HUES48 (cell line): ENCODE data around the gene PLEKHJ1.

Experiments
- H3K27ac ChIP-seq: one replicate; pipeline ENCODE4 v1.7.0; 2013; ENCODE audit warnings: low read depth, low read length, inconsistent platforms
- H3K27me3 ChIP-seq: 2 replicates; pipeline ENCODE4 v1.6.1; 2013; ENCODE audit warnings: mild to moderate bottlenecking, low read length; ENCODE audit not compliant: control insufficient read depth, insufficient read depth
- H3K36me3 ChIP-seq: 2 replicates; pipeline ENCODE4 v1.6.1; 2013; ENCODE audit warnings: low read length; ENCODE audit not compliant: control insufficient read depth, insufficient read depth
- H3K4me1 ChIP-seq: 2 replicates; pipeline ENCODE4 v1.6.1; 2013; ENCODE audit warnings: mild to moderate bottlenecking, low read length; ENCODE audit not compliant: control insufficient read depth, insufficient read depth
- H3K4me3 ChIP-seq: 2 replicates; pipeline ENCODE4 v1.5.1; 2013; ENCODE audit warnings: mild to moderate bottlenecking, low read depth, low read length
- H3K9ac ChIP-seq: 2 replicates; pipeline ENCODE4 v1.6.1; 2013; ENCODE audit warnings: mild to moderate bottlenecking, low read depth, low read length, moderate library complexity
- H3K9me3 ChIP-seq: 2 replicates; pipeline ENCODE4 v1.6.1; 2013; ENCODE audit warnings: low read length; ENCODE audit not compliant: control insufficient read depth, insufficient read depth

The PLEKHJ1 gene

GRCh38 chr19:2229103-2230032, 6.8 kb downstream of the PLEKHJ1 start:
- H3K4me1 ChIP-seq: no peaks in the 10 kb centered on the region
- H3K27ac ChIP-seq: no peak overlapping the region
- peaks cover 70% of the 10 kb centered on the region for H3K36me3 ChIP-seq
- H3K27me3 ChIP-seq: no peaks in the 10 kb centered on the region
- H3K9me3 ChIP-seq: no peaks in the 10 kb centered on the region
- no peak overlapping the region for H3K9ac ChIP-seq
- H3K4me3 ChIP-seq: no peak overlapping the region

GRCh38 chr19:2228157-2229030, 7.7 kb downstream of the PLEKHJ1 start:
- no peaks in the 10 kb centered on the region for H3K4me1 ChIP-seq
- H3K36me3 ChIP-seq: peaks cover 69% of the 10 kb centered on the region
- H3K27ac ChIP-seq: no peak overlapping the region
- H3K9ac ChIP-seq: no peak overlapping the region
- no peaks in the 10 kb centered on the region for H3K9me3 ChIP-seq
- no peaks in the 10 kb centered on the region for H3K27me3 ChIP-seq
- no peak overlapping the region for H3K4me3 ChIP-seq

DNA sequence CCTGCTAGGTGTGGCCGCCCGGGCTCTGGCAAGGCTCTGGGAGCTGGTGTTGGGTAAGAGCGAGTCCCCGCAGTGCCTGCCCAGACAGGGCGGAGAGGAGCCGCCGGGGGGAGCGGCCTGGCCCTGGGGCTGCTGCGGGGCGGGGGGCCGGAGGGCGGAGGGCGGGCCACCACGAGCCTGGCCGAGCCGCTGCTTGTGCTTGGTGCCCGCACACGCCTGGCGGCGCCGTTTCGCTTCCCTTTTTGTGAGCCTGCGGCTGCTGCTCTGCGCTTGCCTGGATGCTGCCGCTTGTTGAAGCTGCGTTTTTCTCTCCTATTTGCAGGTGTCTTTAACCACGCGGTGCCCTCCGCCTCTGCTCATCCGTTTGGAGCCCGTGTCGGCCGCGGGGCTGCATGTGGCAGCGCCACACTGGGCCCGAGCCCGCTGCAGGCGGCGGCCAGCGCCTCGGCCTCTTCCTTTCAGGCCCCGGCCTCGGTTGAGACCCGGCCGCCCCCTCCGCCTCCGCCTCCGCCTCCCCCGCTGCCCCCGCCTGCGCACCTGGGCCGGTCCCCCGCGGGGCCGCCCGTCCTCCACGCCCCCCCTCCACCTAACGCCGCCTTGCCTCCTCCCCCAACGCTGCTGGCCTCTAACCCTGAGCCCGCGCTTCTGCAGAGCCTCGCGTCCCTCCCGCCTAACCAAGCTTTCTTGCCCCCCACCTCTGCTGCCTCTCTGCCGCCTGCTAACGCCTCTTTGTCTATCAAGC, 8.5 kb downstream of the PLEKHJ1 start:
- Histone ChIP-seq H3K27me3 (no peaks in the 10 kb centered on the region), H3K9me3 (no peaks in the 10 kb centered on the region), H3K4me3 (no peak overlapping the region), H3K4me1 (no peaks in the 10 kb centered on the region), H3K27ac (no peak overlapping the region), H3K36me3 (peaks cover 65% of the 10 kb centered on the region), H3K9ac (no peak overlapping the region)

DNA sequence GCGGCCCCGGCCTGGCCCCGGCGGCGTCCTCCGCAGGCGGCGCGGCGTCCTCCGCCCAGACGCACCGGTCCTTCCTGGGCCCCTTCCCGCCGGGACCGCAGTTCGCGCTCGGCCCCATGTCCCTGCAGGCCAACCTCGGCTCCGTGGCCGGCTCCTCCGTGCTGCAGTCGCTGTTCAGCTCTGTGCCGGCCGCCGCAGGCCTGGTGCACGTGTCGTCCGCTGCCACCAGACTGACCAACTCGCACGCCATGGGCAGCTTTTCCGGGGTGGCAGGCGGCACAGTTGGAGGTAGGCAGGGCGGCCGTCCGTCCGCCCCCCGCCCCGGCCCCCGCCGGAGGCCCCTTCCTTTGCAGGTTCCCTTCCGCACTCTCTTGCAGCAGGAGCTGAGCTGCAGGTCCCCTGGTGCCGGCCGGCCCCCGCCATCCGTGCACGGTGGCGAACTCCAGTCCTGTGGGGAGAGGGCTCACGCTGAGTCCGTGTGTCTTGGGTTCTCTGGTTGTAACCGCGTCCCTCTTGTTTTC, 9.2 kb downstream of the PLEKHJ1 start:
- no peaks in the 10 kb centered on the region for H3K9me3 ChIP-seq
- no peak overlapping the region for H3K9ac ChIP-seq
- H3K4me3 ChIP-seq: no peak overlapping the region
- H3K4me1 ChIP-seq: no peaks in the 10 kb centered on the region
- H3K36me3 ChIP-seq: peaks cover 67% of the 10 kb centered on the region
- H3K27ac ChIP-seq: no peak overlapping the region
- no peaks in the 10 kb centered on the region for H3K27me3 ChIP-seq

GRCh38 chr19:2226051-2226839, 9.9 kb downstream of the PLEKHJ1 start:
- Histone ChIP-seq H3K27ac (no peak overlapping the region), H3K4me3 (no peak overlapping the region), H3K4me1 (no peaks in the 10 kb centered on the region), H3K36me3 (peaks cover 69% of the 10 kb centered on the region), H3K9me3 (no peaks in the 10 kb centered on the region), H3K27me3 (no peaks in the 10 kb centered on the region), H3K9ac (no peak overlapping the region)

DNA sequence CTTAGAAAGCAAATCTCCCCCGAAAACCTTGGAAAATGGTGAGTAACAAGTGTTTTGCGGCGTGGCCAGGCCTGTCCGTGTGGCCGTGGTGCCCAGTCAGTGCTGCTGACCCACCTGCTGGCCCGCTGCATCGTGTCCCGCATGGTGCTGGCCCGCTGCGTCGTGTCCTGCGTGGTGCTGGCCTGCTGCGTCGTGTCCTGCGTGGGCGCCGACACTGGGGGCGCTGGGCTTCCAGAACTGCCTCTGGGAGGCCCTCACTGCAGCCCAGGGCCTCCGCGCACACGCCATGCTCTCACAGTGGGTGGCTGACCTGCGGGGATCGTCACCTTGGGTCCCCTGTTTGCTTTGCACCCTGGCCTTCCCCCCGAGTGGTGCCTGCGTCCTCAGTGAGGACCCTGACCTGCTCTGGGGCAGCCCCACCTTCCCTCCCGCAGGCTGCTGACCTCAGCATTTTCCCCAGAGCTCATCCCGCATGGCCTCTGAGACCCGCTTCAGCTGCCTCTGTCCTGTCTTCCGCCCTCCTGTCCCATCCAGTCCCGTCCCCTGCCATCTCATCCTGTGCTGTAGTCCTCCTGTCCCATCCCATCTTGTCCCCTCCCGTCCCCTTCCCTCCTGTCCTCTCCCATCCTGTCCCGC, 10.6 kb downstream of the PLEKHJ1 start:
- Histone ChIP-seq H3K9me3 (no peaks in the 10 kb centered on the region), H3K27me3 (no peaks in the 10 kb centered on the region), H3K36me3 (peaks cover 75% of the 10 kb centered on the region), H3K9ac (no peak overlapping the region), H3K4me3 (no peak overlapping the region), H3K4me1 (no peaks in the 10 kb centered on the region), H3K27ac (no peak overlapping the region)

DNA sequence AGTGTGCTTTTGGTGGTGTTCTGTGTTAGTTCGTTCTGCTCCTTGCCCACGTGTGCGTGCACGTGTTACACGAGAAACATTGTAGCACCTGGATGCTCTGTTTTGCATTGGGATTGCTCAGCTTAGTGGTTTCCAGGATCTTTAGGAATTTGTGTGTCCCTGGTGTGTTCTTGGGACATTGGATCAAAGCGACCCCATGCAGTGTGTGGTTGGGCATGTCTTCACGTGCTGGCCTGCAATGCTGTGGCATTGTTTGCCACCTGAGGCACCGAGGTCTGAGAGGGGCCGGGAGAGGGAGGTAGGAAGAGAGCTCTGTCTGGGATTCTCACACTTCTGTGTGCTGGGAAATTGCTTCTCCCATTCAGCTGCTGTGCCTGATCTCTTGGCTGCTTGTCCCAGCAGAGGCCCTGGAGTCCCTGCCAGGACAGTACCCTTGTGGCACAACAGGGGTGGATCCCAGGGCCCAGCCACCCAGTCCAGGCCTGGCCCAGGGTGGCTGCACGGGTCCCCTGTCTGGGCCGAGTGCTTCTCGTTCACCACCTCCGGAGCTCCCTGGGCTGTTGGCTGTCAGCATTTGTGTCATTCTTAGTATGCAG, 11.3 kb downstream of the PLEKHJ1 start:
- no peaks in the 10 kb centered on the region for H3K9me3 ChIP-seq
- H3K9ac ChIP-seq: no peak overlapping the region
- H3K4me1 ChIP-seq: no peaks in the 10 kb centered on the region
- no peaks in the 10 kb centered on the region for H3K27me3 ChIP-seq
- H3K4me3 ChIP-seq: no peak overlapping the region
- peaks cover 75% of the 10 kb centered on the region for H3K36me3 ChIP-seq
- H3K27ac ChIP-seq: no peak overlapping the region

- no peak overlapping the region for H3K4me3 ChIP-seq
- no peaks in the 10 kb centered on the region for H3K4me1 ChIP-seq
- H3K27me3 ChIP-seq: no peaks in the 10 kb centered on the region
- peaks cover 74% of the 10 kb centered on the region for H3K36me3 ChIP-seq
- no peak overlapping the region for H3K27ac ChIP-seq
- H3K9ac ChIP-seq: no peak overlapping the region
- H3K9me3 ChIP-seq: no peaks in the 10 kb centered on the region
Measured at GRCh38 chr19:2223959-2224358, 12.2 kb downstream of the PLEKHJ1 start.

- H3K9me3 ChIP-seq: no peaks in the 10 kb centered on the region
- no peaks in the 10 kb centered on the region for H3K4me1 ChIP-seq
- no peak overlapping the region for H3K27ac ChIP-seq
- H3K4me3 ChIP-seq: no peak overlapping the region
- H3K9ac ChIP-seq: no peak overlapping the region
- H3K27me3 ChIP-seq: no peaks in the 10 kb centered on the region
- H3K36me3 ChIP-seq: peaks cover 70% of the 10 kb centered on the region
Measured at GRCh38 chr19:2223391-2223790, 12.7 kb downstream of the PLEKHJ1 start.
